DMS53 (cell line): Measurements from ENCODE around the gene FNDC10.

ENCODE experiments used
- DNase-seq: peaks from one replicate; lab custom pipeline; 2025; lab: John Stamatoyannopoulos, UW

Gene FNDC10

DNA sequence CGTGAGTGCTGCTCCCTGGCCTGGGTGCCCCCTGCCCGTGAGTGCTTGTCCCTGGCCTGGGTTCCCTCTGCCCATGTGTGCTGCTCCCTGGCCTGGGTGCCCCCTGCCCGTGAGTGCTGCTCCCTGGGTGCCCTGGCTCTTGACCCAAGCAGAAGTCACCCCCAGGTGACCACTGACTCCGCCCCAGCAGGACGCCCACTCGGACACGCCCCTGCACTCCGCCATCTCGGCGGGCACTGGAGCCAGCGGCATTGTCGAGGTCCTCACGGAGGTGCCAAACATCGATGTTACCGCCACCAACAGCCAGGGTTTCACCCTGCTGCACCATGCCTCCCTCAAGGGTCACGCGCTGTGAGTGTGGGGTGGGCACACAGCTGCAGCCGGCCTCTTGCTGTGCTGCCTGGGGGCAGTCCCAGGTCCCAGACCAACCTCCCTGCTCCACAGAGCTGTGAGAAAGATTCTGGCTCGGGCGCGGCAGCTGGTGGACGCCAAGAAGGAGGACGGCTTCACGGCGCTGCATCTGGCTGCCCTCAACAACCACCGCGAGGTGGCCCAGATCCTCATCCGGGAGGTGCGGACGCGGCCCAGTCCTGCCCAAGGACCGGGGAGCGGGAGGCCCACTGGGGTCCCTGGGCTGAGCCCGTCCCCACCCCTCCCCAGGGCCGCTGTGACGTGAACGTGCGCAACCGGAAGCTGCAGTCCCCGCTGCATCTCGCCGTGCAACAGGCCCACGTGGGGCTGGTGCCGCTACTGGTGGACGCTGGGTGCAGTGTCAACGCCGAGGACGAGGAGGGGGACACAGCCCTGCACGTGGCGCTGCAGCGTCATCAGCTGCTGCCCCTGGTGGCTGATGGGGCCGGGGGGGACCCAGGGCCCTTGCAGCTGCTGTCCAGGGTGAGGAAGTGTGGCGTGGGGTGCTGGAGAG, 28.2 kb upstream of the FNDC10 start:
- no peak for DNase-seq

DNA sequence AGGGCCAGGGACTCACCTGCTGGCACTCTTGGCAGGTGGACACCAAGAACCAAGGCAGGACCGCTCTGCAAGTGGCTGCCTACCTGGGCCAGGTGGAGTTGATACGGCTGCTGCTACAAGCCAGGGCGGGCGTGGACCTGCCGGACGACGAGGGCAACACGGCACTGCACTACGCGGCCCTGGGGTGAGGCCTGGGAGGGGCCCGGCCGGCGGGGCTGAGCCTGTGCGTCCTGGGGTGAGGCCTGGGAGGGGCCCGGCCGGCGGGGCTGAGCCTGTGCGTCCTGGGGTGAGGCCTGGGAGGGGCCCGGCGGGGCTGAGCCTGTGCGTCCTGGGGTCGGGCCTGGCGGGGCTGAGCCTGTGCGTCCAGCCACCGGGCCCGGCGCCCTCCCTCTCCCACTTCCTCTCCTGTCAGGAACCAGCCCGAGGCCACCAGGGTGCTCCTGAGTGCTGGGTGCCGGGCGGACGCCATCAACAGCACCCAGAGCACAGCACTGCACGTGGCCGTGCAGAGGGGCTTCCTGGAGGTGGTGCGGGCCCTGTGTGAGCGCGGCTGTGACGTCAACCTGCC, 27.4 kb upstream of the FNDC10 start:
- DNase-seq = no peak

DNA sequence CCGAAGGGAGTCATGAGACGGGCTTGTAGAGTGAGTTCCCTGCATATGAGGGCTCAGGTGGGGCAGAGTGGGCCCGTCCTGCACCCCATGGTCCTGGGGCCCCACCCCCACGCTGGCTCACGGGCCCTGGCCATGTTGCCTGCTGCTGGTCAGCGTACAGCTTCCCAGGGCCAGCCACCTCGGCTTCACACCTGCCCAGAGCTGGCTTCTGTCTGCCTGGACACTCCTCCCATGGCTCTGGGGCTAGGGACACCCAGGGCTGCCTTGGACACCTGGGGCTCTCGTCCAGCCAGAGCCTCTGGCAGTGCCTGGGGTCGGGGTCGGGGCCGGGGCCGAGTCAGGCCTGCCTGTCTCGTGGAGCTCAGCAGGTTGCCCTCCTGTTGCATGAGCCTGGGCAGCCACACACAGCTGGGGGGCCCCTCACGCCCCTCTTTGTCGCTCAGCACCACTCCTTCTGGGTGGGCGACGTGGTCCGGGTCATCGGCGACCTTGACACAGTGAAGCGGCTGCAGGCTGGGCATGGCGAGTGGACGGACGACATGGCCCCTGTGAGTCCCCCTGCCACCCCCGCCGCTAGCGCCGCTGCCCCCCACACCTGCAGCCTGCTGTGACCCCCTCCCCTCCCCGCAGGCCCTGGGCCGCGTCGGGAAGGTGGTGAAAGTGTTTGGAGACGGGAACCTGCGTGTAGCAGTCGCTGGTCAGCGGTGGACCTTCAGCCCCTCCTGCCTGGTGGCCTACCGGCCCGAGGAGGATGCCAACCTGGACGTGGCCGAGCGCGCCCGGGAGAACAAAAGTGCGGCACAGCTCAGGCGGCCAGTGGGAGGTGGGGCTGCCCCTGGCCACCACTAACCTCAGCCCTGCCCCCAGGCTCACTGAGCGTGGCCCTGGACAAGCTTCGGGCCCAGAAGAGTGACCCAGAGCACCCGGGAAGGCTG, 26.5 kb upstream of the FNDC10 start:
- no peak for DNase-seq

DNA sequence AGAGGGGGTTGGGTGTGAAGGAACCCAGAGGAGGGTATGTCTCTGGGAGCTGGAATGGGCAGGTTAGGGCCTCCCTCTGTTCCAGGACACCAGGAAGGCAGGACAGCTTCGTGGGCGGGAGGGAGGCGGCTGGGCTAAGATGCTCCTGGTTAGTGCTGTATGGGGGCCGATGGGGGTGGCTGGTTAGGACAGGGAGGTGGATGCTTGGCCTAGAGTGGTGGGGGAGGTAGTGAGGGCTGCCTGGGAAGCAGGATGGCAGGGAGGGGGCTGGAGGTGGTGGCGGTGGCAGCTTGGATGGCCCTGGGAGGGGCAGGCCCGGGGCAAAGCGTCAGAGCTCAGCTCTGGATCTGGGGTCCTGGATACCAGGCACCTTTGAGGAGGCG, 25.9 kb upstream of the FNDC10 start:
- DNase-seq = no peak

DNA sequence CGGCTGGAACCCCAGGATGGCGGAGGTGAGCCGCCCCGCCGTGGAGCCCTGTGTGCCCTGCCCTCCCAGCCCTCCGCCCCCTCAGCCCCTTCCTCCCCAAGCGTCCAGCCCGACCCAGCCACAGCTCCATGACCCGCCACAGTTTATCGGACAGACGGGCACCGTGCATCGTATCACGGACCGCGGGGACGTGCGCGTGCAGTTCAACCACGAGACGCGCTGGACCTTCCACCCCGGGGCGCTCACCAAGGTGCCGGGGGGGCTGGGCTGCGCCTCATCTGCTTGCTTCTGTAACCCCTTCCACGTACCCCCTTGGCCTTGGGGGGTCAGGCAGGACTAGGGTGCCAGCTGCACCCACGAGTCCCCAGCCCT, 25.5 kb upstream of the FNDC10 start:
- DNase-seq = no peak

DNA sequence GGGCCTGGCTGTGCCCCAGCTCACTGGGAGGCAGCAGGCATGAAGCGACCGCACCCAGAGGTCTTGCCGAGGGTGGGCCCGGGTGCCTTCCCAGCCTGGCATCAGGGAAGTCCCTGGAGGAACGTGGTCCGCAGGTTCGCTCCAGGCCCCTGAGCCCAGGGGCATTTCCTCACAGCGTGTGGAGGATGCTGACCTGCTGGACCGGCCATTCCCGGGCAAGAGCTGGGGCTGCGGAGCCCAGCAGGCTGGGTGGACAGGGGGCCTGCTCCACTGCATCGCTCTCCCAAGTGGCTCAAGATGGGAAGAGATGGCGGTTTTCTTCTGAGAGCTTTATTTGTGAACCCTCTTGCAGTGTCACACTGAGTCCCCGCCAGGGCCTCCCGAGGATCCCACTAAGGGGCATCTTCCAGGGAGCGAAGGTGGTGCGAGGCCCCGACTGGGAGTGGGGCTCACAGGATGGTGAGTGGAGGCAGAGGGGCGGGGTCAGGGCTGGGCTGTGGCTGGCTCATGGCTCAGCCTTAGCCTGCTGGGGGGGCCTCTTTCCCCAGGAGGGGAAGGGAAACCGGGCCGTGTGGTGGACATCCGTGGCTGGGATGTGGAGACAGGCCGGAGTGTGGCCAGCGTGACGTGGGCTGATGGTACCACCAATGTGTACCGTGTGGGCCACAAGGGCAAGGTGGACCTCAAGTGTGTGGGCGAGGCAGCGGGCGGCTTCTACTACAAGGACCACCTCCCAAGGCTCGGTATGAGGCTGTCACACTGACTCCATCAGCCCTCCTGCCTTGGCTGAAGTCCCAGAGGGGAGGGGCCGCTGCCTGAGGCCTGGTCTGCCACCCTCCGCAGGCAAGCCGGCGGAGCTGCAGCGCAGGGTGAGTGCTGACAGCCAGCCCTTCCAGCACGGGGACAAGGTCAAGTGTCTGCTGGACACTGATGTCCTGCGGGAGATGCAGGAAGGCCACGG, 24.8 kb upstream of the FNDC10 start:
- no peak for DNase-seq

DNA sequence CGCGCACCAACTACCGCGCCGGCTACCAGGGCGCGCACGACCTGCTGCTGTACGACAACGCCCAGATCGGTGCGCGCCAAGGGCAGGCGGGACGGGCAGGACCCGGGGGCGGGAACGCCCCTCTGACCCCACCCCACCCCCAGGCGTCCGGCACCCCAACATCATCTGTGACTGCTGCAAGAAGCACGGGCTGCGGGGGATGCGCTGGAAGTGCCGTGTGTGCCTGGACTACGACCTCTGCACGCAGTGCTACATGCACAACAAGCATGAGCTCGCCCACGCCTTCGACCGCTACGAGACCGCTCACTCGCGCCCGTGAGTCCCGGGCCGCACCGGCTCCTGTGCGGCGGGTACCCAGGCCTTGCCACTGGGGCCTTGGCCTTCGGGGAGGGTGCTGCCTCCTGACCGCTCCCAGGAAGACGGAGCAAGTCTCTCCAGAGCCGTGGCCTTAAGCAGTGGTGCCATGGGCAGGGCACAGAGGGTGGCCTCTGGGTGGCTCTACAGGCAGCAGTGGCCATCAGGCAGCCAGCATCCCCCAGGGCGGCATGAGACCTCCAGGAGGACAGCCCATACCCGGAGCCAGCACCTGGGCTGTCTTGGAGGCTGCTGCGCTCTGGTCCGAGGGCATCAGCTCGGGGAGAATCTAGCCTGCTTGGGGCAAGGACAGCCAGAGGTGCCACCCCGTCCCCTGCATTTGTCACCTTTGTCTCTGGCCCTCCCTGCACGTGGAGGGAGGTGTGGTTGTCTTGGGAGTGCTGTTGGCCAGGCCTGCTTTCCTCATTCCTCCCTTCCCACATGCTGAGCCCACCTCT, 23.9 kb upstream of the FNDC10 start:
- no peak for DNase-seq

DNA sequence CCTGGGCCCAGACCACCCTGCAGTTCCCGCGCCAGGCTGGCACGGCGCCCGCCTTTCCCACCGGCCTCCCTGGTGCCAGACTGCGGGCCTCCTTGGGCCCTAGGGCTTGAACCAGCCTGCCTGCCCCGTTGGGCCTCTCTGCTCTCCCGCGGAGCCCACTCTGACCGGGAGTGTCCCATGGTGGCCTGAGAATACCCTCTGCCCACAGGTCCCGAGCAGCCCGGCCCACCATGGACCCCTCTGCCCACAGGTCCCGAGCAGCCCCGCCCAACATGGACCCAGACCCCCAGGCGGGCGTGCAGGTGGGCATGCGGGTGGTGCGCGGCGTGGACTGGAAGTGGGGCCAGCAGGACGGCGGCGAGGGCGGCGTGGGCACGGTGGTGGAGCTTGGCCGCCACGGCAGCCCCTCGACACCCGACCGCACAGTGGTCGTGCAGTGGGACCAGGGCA, 23.3 kb upstream of the FNDC10 start:
- DNase-seq = no peak

DNA sequence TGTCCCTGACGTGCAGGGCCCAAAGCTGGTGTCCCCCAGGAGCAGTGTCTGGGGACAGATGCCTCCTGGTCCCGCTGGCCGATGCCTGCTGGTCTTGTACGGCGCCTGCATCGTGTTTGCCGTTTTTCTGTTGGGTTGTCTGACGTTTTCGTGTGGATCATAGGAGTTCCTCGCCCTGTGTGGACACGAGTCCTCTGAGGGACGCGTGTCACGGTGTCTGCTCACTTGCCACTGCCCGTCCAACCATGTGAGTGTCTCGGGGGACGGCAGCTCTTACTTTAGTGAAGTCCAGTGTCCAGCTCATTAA, 22.8 kb upstream of the FNDC10 start:
- no peak for DNase-seq

DNA sequence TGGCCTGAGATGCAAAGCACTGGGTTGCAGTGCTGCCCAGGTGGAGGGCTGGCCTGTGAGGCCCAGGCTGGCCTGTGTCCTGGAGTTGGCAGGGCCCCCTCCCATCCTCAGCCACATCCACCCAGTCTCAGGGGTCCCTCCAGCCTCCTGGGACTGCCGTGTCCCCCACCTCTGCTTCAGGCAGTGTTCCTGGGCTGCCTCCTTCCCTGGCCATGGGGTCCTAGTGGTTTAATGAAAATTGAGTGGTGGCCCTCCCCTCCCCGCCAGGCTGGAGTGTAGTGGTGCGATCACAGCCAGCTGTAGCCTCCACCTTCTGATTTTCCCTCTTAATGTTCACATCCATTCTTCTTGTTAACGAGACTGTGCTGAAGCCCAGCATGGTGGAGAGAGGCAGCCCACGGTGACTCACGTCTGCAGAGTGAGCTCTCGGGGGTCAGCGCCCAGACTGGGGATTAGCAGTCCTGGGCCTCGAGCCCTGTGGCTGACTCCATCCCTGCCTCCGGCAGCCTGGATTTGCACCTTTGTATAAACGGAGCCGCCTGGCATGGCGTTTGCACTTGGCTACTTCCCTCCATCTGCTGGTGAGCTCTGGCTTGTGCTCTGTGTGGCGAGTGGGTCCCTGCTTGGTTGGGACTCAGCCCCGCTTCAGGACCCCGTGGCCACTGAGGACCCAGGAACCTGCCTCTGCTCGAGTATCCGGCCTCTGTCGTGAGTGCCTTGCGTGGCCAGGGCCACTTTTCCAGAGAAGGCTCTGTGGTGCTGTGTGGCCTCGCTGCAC, 22.3 kb upstream of the FNDC10 start:
- DNase-seq = no peak

DNA sequence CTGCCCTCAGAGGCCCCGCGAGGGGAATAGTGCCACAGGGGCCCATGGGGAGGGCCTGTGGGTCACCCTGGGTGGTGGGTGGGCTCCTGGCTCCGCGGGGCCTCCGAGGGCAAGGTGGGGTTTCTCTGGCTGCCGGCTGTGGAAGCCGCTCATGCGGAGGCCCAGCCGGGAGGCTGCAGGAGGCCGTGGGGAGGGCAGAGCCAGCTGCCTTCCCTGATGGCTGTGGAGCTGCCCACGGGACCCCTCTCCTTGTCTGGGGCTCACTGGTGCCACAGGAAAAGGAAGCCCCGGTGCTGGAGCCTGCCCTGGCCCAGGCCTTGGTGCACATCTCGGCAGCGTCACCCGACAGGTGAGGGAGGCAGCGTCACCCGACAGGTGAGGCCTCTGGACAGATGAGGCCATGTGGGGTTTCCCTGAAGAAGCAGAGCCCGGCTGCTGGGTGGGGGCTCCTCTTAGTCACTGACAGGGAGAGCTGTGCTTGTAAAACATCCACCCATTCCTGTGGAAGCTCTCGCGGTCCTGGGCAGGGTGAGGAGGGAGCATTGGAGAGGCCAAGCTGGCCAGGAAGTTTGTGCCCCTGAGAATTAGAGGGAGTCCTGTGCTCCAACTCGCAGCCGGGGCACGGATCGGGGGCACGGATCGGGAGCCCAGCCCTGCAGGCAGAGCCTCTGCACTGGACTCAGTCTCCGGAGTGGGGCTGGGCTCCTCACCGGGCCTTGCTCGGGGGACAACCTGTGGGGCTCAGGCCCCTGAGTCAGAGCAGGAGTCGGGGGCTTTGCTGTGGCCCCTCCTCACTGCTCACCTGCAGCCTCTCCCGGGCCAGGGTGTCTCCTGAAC, 21.5 kb upstream of the FNDC10 start:
- no peak for DNase-seq

DNA sequence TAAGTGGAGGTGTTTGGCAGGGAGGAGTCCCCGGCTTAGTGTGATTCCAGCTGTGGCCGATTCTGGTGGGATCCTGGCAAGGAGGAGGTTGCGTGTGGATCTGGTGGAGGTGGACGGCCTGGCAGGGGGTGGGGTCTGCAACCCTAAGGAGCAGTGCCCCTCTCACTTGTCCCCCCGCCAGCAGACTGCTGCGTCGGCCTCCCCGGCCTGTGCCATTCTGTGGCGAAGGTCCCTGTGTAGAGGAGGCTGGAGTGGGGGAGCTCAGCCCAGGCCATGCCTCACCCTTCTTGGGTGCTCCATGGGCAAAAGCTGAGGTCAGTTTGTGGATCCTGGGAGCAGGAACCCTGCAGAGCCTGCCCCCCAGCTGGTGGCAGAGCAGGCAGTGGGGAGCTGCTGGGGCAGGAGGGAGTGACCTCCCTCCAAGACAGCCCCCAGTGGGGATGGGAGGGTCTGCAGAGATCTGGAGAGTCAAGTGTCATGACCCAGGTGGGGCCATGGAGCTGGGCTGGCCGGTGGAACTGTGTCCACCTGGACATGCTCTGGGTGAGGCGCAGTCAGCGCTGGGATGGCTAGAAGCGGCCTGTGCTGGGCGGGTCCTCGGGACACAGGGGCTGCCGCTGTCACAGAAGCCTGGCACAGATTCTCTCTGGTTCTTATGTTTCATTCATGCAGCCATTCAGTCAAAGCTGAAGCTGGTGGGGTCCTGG, 20.7 kb upstream of the FNDC10 start:
- DNase-seq = no peak

DNA sequence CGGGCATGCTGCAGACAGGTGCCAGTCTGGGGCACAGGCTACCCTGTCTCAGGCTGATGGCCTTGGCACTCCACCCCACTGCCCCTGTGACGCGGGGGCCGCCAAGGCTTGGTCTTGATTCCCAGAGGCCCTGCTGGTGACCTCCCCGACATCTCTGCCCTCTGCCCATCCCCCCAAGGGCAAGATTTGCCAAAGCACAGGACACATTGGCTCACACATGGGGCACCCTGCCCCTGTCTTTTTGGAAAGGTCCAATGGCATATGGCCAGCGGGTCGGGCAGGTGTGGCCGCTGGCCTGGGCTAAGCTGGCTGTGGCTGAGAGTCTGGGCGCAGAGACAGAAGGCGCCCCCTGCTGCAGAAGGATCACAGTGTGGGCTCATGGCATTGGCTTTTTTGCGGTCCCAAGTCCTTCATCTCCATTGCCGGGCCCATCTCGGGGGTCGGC, 20.0 kb upstream of the FNDC10 start:
- peak; percentile 35 for DNase-seq

DNA sequence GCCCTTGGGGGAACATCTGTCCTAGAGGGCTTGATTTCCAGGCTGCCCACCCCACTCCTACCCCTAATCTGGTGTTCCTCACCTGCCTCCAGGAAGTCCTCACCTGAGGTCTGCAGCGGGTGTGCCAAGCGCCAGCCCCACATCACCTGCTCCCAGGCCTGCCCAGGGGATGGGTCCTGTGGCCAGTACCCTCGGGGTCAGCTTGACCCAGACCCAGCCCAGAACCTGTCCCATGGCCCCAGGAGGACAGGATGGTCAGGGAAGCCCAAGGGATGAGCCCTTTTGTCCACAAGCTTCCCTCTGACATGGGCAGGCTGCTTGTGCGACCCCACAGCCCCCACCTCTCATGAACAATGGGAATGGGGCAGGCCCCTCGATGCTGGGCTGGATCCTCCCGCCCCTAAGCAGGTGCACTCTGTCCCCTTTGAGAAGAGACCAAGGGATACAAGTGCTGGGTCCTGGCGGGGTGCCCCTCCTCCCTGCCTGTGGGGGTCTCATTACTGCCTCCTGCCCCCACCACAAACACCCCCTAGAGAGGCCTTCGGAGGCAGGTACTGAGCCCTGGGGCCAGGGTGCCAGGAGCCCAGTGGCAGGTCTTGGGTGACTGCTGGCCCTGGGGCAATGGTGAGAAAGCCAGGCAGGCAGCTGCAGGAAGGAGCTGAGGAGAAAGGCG, 18.6 kb upstream of the FNDC10 start:
- no peak for DNase-seq

DNA sequence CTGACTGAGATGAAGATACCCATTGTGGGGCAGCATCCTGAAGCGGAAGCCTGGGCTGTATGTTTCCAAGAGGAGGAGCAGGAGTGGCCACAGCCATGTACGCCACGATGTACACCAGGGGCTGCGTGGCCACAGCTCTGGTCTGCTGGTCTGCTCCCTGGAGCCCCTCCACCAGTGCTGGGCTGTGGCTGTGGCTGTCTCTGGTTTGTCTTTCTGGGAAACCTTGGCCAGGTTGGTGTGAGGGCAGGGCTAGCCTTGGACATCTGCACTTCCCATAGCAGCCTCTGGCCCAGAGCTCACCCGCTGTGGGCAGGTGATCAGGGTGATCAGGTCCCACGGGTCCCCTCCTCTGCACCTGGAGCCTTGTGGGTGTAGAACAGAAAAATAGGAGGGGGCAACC, 18.0 kb upstream of the FNDC10 start:
- no peak for DNase-seq

DNA sequence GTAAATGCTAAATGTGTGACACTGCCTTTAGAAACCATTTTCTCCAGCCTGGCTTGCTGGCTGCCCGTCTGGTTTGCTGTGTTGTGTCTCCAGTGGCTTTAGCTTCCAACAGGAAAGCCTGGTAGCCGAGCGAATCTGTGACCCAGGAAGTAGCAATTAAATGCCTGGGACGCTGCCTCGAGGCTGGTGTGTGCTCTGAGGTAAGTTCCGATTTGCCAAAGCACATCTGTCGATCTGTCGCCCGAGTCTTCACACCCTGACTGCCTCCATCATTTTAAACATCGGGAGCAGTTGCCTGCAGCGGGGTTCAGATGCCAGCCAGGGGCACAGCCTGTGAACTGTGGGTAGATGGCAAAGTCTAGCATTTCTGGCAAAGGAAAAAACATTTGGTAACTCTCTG, 17.6 kb upstream of the FNDC10 start:
- DNase-seq = no peak

DNA sequence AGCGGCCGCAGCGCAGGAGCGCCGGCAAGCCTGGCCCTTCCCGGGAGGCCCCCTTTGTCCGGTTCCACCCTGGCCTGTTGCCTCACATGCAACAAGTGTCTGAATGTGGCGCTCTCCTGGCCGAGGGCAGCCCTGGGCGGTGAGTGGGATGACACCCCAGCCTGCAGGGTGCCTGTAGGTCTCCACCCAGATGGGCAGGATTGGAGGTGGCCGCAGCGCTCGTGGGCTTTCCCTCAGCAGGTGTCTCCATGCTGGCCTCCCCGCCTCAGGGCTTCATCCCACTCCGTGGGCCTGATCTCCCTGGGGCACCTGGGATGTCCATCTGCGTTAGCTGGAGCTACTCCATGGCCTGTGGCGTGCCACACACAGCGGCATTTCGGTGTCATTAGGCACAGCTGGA, 16.9 kb upstream of the FNDC10 start:
- DNase-seq = no peak
